ENCODE measurements around the gene KCNMB3.
"Not testable (repeated sequence)": the region's sequence is repeated elsewhere in the genome, so short reads cannot be mapped to it uniquely, and the experiment has no call there.

The KCNMB3 gene, protein sequence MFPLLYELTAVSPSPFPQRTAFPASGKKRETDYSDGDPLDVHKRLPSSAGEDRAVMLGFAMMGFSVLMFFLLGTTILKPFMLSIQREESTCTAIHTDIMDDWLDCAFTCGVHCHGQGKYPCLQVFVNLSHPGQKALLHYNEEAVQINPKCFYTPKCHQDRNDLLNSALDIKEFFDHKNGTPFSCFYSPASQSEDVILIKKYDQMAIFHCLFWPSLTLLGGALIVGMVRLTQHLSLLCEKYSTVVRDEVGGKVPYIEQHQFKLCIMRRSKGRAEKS

GRCh38 chr3:179250803-179251476 lies at the start of gene KCNMB3:
Gene KCNMB3 (minus strand): TSS chr3:179251114. CDS start chr3:179250990, 124 bp downstream.
- DNase-seq = no peak

- no peak for DNase-seq
These were observed 49.2 kb upstream of the KCNMB3 start for GRCh38 chr3:179299999-179300613.

DNA sequence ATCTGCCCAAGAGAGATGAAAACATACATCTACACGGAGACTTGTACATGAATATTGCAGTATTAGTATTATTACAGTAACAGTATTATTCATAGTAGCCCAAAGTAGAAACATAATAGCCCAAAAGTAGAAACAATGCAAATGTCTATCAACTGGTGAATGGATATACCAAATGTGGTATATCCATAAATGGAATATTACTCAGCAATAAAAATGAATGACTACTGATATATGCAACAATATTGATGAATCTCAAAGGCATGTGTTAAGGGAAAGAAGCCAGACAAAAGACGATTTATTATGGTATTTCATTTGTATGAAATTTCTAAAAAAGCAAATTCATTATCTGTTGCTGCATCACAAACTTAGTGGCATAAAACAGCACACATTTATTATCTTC lies 48.4 kb upstream of the KCNMB3 start:
- DNase-seq = no peak

- DNase-seq = no peak
These were observed 47.2 kb upstream of the KCNMB3 start for GRCh38 chr3:179297971-179298725.

DNA sequence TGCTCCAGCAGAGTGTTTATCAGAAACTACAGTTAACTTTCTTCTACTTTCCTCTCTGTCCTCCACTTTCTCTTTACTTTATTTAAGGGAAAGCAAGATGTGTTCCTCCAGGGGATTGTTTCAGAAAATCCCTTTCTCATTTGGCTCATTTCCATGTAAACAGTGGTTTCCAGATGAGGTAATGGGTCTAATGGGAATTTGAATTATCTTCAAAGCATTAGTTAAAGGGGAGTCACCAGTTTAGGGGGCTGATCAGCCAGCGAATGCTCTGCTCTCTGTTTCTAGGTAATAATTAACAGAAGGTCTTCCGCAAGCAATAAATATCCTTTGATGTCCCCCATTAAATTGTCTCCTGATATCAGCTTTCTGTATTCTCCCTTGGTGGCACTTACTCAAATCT lies 41.5 kb upstream of the KCNMB3 start:
- no peak for DNase-seq

DNA sequence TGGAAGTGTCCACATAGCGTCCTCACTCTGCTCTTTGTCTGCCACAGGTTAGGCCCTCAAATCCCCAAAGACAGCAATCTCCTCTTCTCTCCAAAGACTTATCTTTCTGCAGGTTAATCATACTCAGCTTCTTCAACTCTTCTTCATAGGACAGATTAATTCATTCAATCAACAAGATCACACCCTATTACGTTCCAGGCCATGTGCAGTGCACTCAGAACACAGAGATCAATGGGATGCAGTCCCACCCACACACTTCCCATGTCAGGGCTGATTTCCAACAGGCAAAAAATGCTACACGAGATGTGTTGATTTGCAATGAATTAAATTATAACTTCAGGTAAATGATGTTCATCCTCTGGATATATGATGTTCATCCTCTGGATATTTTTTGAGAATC lies 38.4 kb upstream of the KCNMB3 start:
- DNase-seq = no peak

DNA sequence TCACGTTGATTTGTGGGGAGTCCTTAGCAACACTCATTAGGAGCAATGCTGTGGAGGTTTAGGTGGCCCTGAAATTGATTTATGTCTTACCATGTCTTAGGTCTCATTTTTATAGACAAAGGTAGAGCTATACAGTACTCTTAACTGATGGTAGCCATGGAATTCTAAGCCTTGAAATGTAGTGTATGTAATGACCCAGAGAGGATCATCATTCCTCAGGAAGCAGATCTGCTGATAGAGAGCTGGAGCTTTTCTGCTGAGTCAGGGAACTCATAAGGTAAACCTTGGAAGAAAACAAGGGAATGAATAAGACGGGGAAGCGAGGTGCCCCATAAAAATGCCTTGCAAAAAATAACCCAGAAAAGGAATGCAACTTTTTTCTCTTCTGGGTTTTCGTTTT lies 37.9 kb upstream of the KCNMB3 start:
- no peak for DNase-seq

GRCh38 chr3:179286331-179286730 lies 35.4 kb upstream of the KCNMB3 start:
- no peak for DNase-seq

- DNase-seq = no peak
These were observed 30.9 kb upstream of the KCNMB3 start for GRCh38 chr3:179281825-179282224.

- no peak for DNase-seq
These were observed 28.9 kb upstream of the KCNMB3 start for GRCh38 chr3:179279837-179280236.

- DNase-seq = no peak
These were observed 28.2 kb upstream of the KCNMB3 start for GRCh38 chr3:179278932-179279693.

DNA sequence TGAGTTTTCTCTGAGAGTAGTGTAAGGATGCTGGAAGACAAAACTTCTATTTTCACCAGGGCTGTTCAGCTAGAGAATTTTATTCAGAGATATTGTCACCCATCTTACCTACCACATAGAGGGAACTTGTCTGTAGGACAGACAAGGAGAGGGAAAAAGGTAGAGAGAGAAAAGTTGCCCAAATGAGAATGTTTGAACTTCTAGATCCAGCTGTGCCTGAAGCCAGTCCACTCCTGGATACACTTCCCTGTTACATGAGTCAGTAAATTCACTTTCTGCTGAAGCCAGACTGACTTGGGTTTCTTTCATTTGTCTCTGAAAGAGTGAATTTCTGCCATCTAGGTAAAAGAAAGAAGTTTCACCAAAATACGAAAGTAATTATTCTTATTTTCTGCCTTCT lies 27.2 kb upstream of the KCNMB3 start:
- no peak for DNase-seq

DNA sequence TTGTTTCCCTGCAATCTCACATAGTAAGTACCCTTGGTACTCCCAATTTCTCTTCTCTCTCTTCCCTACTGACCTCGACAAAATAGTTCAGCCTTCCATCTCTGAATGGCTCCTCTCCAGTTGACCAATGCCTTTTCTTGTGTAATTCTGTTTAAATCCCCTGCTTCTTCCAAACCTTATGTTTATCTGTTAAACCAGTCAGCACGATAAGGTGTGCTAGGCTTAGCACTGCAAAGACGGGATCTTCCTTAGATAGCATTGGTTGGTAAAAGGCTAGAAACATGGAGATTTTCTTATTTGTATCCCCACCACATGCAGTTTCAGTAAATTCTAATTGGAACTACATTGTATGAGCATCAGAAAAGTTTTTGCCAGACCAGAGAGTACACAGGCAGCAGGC lies 25.8 kb upstream of the KCNMB3 start:
- no peak for DNase-seq

- DNase-seq = no peak
These were observed 25.1 kb upstream of the KCNMB3 start for GRCh38 chr3:179276001-179276400.

GRCh38 chr3:179274434-179274833 lies 23.5 kb upstream of the KCNMB3 start:
- not testable (repeated sequence) for DNase-seq

GRCh38 chr3:179272385-179272784 lies 21.5 kb upstream of the KCNMB3 start:
- peak; percentile 39 for DNase-seq

DNA sequence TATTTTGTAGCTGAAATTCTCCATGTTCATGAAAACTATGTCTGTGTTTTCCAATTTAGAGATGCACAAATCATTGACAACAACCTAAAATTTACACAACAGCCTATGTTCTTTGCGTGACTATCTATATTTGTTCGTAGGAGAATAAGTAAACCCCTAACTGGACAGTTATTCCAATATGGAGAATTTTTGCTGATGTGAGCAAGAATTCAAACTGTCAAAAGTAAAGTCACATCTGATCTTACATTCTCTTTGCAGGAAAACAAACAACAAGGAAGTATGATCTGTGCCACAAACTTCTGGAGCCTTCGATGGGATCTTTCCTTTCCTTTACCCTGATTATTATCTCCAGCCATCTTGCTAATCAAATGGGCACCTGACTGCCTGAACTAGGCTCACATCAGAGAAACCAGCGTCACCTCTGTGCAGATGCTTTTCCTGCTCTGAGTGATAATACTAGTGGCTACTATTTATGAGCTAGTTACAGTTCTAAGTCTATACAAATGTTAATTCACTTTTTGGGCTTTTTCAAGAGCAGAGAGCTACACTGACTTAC lies 18.3 kb upstream of the KCNMB3 start:
- no peak for DNase-seq

GRCh38 chr3:179268400-179269051 lies 17.6 kb upstream of the KCNMB3 start:
- DNase-seq = no peak

GRCh38 chr3:179266701-179267211 lies 15.8 kb upstream of the KCNMB3 start:
- no peak for DNase-seq

GRCh38 chr3:179265875-179266274 lies 15.0 kb upstream of the KCNMB3 start:
- no peak for DNase-seq

DNA sequence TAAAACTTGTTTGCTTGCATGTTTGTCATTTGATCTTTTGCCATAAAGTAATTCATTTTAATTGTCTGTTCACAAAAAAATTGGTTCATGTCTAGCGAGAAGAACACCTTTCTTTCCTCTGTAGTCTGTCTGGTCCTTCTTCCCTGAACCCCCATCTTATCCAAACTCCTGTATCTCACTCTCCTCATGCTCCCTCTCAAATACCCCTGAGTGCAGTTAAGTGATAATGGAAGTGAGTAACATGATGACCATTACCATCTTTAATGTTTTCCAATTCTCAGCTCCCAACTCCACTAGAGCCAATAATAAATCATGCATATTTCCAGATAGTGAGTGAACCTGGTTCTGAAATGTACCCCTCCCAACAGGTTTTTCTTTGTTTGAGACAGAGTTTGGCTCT lies 14.2 kb upstream of the KCNMB3 start:
- DNase-seq = no peak

DNA sequence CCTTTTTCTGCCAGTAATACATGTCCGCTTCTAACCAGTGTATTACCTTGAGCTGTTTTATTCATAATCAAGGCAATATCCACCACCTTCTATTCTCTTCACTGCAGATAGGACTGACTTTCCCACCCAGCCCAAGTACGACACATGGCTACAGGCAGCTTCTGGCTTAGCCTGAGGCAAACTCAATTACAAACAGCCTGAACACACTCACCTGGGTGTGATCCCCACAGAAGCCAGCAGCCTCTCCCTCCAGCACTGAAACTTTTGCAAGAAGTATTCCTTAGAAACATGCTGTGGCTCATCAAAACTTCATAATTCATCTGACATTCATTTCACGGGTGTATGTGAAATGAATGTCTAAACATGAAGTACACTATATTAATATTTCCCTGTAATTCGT lies 13.5 kb upstream of the KCNMB3 start:
- no peak for DNase-seq

Measured in CD4-positive, alpha-beta T cell treated with Interleukin-17A for 4 hours (primary cell).